ENCODE results near the gene CABP1.

- TF ChIP-seq CTCF (IDR thresholded peaks at IDR 0.05; ENCODE audit: low read length) (no peak), EZH2 (IDR thresholded peaks at IDR 0.05; ENCODE audit: borderline replicate concordance, low read length) (no peak)
Measured at GRCh38 chr12:120597861-120598260, 42.6 kb upstream of the CABP1 start.

All from OCI-LY1 (cell line).